Left ventricle myocardium inferior (tissue), 1 donor: ENCODE measurements around the gene OGFOD3. TPM values are rescaled to one million over a fixed set of nuclear protein-coding genes. Genes with fewer than 3 reads are reported as not detected.

Experiments
- DNase-seq: peaks from one replicate; pipeline ENCODE4 v3.0.0-alpha.2; 2020
- H3K27ac ChIP-seq: fragments of 200-600 bp; replicated peaks from 2 replicates; pipeline ENCODE4 v1.8.0; 2021
- H3K27me3 ChIP-seq: fragments of 200-600 bp; 2 replicates; pipeline ENCODE4 v1.8.0; 2021; ENCODE audit warnings: low read depth
- H3K36me3 ChIP-seq: fragments of 200-600 bp; 2 replicates; pipeline ENCODE4 v1.8.0; 2021
- H3K4me1 ChIP-seq: fragments of 200-600 bp; 2 replicates; pipeline ENCODE4 v1.8.0; 2021
- H3K4me3 ChIP-seq: fragments of 200-600 bp; 2 replicates; pipeline ENCODE4 v1.8.0; 2021; ENCODE audit warnings: mild to moderate bottlenecking, moderate library complexity
- H3K9me3 ChIP-seq: fragments of 200-600 bp; replicated peaks from 2 replicates; pipeline ENCODE4 v1.8.0; 2021
- intact Hi-C: fragments of 100-400 bp; cut with micrococcal nuclease; formaldehyde crosslinking; loops from one replicate; pipeline ENCODE4 v1.11.0; 2022
- total RNA-seq: library from RNA; stranded (reverse); fragmentation: NEBNext Ultra II Directional; extraction: Animal tissue kit (Norgen Biotek cat#: 25700); gene quantifications from one replicate; pipeline ENCODE4 v1.2.1, GENCODE V29; 2021
- TF ChIP-seq, protein P1 (sequence below): fragments of 200-600 bp; IDR thresholded peaks from 2 replicates; pipeline ENCODE4 v1.8.0; 2021; ENCODE audit warnings: antibody characterized with exemption, mild to moderate bottlenecking, borderline replicate concordance
- donor health status: DM: no; HTN: yes; CAD: no; lungs with severe emphysema.

The OGFOD3 gene
- total RNA-seq, 1 donor from 2014 or later: 28.0 TPM

DNA sequence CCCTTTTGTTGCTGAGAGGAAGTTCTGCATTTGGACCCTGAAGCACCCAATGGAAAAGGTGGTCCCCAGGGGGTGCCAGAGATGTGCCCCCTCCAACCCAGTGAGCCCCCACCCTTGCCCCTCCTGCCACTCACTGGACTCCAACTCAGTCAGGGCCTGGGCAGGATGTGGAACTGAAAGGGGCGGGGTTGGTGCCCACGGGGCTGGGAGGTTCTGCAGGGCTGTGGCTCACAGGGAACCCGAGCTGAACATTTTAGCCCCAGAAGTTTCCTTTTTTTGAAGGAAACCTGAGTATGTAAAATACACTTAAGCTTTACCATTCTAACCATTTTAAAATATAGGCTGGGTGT, 15.8 kb upstream of the OGFOD3 start:
- Histone ChIP-seq H3K27me3 (no peaks in the 10 kb centered on the region), H3K36me3 (peaks cover 17% of the 10 kb centered on the region), H3K27ac (no peak overlapping the region), H3K4me3 (no peak overlapping the region), H3K9me3 (no peaks in the 10 kb centered on the region), H3K4me1 (no peaks in the 10 kb centered on the region)
- intact Hi-C loops: no loop called here
- TF ChIP-seq, protein P1, sequence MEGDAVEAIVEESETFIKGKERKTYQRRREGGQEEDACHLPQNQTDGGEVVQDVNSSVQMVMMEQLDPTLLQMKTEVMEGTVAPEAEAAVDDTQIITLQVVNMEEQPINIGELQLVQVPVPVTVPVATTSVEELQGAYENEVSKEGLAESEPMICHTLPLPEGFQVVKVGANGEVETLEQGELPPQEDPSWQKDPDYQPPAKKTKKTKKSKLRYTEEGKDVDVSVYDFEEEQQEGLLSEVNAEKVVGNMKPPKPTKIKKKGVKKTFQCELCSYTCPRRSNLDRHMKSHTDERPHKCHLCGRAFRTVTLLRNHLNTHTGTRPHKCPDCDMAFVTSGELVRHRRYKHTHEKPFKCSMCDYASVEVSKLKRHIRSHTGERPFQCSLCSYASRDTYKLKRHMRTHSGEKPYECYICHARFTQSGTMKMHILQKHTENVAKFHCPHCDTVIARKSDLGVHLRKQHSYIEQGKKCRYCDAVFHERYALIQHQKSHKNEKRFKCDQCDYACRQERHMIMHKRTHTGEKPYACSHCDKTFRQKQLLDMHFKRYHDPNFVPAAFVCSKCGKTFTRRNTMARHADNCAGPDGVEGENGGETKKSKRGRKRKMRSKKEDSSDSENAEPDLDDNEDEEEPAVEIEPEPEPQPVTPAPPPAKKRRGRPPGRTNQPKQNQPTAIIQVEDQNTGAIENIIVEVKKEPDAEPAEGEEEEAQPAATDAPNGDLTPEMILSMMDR: no peak
- DNase-seq: no peak

DNA sequence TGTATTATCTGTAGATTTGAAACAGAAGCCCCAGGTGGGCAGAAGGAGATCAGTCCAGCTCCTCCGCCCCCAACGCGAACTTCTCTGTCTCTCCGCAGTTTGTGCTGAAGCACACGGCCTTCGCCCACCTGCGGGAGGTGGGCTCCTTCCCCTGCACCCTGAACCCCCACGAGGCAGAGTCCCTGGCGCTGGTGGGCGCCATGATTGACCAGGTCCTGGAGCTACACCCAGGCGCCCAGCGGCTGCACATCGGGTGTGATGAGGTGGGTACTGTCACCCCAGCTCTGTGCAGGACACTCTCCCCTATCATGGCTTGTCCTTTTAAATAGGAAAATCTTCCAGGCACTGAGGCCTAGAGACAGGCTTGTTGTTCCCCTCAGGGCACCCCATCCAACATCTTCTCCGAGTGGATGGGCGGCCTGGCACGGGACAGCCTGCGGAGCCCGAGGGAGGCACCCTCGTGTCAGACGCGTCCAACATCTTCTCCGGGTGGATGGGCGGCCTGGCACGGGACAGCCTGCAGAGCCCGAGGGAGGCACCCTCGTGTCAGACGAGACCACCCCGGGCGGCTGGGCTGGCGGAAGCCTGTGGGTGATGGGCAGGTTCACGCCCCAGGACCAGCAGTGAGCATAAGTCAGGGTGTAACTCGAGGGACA, 15.3 kb upstream of the OGFOD3 start:
- TF ChIP-seq, protein P1: no peak
- DNase-seq: no peak
- intact Hi-C loops: no loop called here

DNA sequence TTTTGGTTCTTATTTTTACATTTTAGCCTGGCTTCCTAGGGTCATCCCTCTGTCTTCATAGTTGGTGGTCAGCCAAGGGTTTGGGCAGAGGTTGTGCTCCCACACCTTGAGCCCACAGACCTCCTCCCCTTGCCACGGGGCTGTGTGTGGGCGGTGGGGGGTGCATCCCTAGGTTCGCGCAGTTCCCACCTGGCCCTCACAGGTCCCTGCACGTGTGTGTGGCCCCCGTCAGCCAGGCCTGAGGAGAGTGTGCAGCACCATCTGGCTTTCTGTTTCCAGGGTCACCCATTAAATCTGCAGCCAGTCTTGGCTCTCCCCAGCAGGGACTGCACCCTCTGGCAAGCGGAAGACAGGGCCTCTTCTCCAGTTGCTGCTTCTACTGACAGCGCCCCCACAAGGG, 13.6 kb upstream of the OGFOD3 start:
- DNase-seq: no peak
- H3K27me3 ChIP-seq: no peaks in the 10 kb centered on the region
- H3K27ac ChIP-seq: no peak overlapping the region
- no peak overlapping the region for H3K4me3 ChIP-seq
- intact Hi-C loops: no loop called here
- H3K36me3 ChIP-seq: peaks cover 10% of the 10 kb centered on the region
- no peaks in the 10 kb centered on the region for H3K4me1 ChIP-seq
- no peaks in the 10 kb centered on the region for H3K9me3 ChIP-seq
- TF ChIP-seq, protein P1: no peak

More for the DNA sequence above, 15.3 kb upstream of the OGFOD3 start:
- no peak overlapping the region for H3K4me3 ChIP-seq
- peaks cover 17% of the 10 kb centered on the region for H3K36me3 ChIP-seq
- H3K27me3 ChIP-seq: no peaks in the 10 kb centered on the region
- H3K27ac ChIP-seq: no peak overlapping the region
- no peaks in the 10 kb centered on the region for H3K9me3 ChIP-seq
- H3K4me1 ChIP-seq: no peaks in the 10 kb centered on the region

DNA sequence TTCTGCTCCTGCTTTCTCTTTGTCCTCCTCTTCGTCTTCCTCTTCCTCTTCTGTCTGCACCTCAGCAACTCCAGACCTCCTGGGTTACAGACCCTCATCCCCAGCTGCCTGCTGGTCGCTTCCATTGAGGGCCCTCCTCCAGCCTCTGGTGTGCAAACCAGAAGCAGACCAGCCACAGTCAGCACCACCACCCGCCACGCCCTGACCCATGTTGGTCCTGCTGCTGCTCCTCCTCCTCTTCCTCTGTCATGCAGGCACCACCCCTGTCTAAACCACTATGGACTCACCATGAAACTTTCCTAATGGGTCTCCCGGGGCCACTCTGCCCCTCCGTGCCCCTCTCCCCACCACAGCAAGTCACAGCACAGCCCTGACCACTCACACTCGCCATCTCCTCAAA, 11.4 kb upstream of the OGFOD3 start:
- no peak for DNase-seq
- intact Hi-C loops: no loop called here

DNA sequence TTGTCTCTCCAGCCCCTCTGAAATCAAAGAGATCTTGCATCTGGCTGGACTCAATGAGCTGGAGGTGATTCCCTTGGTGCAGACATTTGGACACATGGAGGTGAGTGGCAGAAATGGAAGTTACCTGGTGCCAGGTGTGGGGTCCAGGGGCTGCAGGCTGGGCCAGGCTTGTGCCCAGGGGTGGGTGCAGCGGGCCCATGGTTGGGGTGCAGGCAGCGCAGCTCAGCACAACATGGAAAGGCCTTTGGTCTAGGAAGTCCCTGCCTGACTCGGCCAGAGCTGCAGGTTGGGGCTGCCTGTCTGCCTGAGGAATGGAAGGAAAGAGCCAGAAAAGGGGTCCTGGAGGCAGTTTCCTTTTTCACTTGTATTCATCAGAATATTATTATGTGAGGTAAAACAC, 10.2 kb upstream of the OGFOD3 start:
- TF ChIP-seq, protein P1: no peak
- Histone ChIP-seq H3K4me1 (no peaks in the 10 kb centered on the region), H3K36me3 (no peaks in the 10 kb centered on the region), H3K27me3 (no peaks in the 10 kb centered on the region), H3K27ac (no peak overlapping the region), H3K4me3 (no peak overlapping the region), H3K9me3 (no peaks in the 10 kb centered on the region)
- intact Hi-C loops: no loop called here
- DNase-seq: no peak

More for the DNA sequence above, 11.4 kb upstream of the OGFOD3 start:
- TF ChIP-seq, protein P1: no peak
- H3K4me3 ChIP-seq: no peak overlapping the region
- H3K36me3 ChIP-seq: no peaks in the 10 kb centered on the region
- H3K4me1 ChIP-seq: no peaks in the 10 kb centered on the region
- H3K27ac ChIP-seq: no peak overlapping the region
- H3K9me3 ChIP-seq: no peaks in the 10 kb centered on the region
- no peaks in the 10 kb centered on the region for H3K27me3 ChIP-seq
